HFFc6 (cell line): ENCODE results near the gene TMEM229B. TPM values are rescaled to one million over a fixed set of nuclear protein-coding genes. Genes with fewer than 3 reads are reported as not detected.

Source experiments
- DNase-seq: peaks from one replicate; pipeline ENCODE4 v3.0.0-alpha.2; 2018
- H3K27ac Mint-ChIP-seq: 2 replicates; pipeline ENCODE4 v1.8.0; 2020; ENCODE audit warnings: mild to moderate bottlenecking, mixed read lengths
- H3K27me3 Mint-ChIP-seq: 2 replicates; pipeline ENCODE4 v1.8.0; 2021; ENCODE audit warnings: mild to moderate bottlenecking, moderate library complexity, mixed read lengths; ENCODE audit not compliant: insufficient read depth
- H3K36me3 Mint-ChIP-seq: 2 replicates; pipeline ENCODE4 v1.8.0; 2021; ENCODE audit warnings: low read depth, mixed read lengths
- H3K4me1 Mint-ChIP-seq: 2 replicates; pipeline ENCODE4 v1.8.0; 2020; ENCODE audit warnings: low read depth, mixed read lengths
- H3K4me3 Mint-ChIP-seq: 2 replicates; pipeline ENCODE4 v1.8.0; 2020; ENCODE audit warnings: mild to moderate bottlenecking, moderate library complexity, mixed read lengths
- H3K9me3 Mint-ChIP-seq: 2 replicates; pipeline ENCODE4 v1.8.0; 2020; ENCODE audit warnings: mild to moderate bottlenecking, mixed read lengths
- CTCF ChIP-seq: fragments of 200-600 bp; sonication (generic); IDR thresholded peaks from 2 replicates; pipeline ENCODE4 v1.5.0; 2021; ENCODE audit warnings: antibody characterized with exemption, mild to moderate bottlenecking
- total RNA-seq, 6 experiments: library from RNA; stranded (reverse); fragmentation: NEBNext Ultra II Directional; extraction: Animal tissue kit (Norgen Biotek cat#: 25700); gene quantifications; 2 replicates in 1 of 6; 3 replicates in 5 of 6; pipeline ENCODE4 v1.2.3, GENCODE V29; 2021

Gene TMEM229B
- total RNA-seq, 6 experiments from 2014 or later, result 0.06 to 0.38 (median 0.20) TPM

GRCh38 chr14:67487332-67487731 lies 1.2 kb downstream of the TMEM229B start:
- peaks cover 12% of the 10 kb centered on the region for H3K27me3 Mint-ChIP-seq
- H3K9me3 Mint-ChIP-seq, result no peaks in the 10 kb centered on the region
- TF ChIP-seq CTCF, result no peak

GRCh38 chr14:67486890-67487289 lies 1.6 kb downstream of the TMEM229B start:
- DNase-seq, result no peak
- H3K9me3 Mint-ChIP-seq, result no peaks in the 10 kb centered on the region
- no peak overlapping the region for H3K27ac Mint-ChIP-seq
- peaks cover 13% of the 10 kb centered on the region for H3K27me3 Mint-ChIP-seq
- no peak overlapping the region for H3K4me3 Mint-ChIP-seq
- TF ChIP-seq CTCF, result no peak
- H3K4me1 Mint-ChIP-seq, result no peaks in the 10 kb centered on the region
- no peaks in the 10 kb centered on the region for H3K36me3 Mint-ChIP-seq

More at GRCh38 chr14:67487332-67487731, 1.2 kb downstream of the TMEM229B start:
- Mint-ChIP-seq H3K27ac (no peak overlapping the region), H3K4me1 (no peaks in the 10 kb centered on the region), H3K36me3 (no peaks in the 10 kb centered on the region), H3K4me3 (no peak overlapping the region)
- DNase-seq, result no peak

GRCh38 chr14:67485501-67486095 lies 2.9 kb downstream of the TMEM229B start:
- no peaks in the 10 kb centered on the region for H3K4me1 Mint-ChIP-seq
- no peaks in the 10 kb centered on the region for H3K36me3 Mint-ChIP-seq
- peaks cover 13% of the 10 kb centered on the region for H3K27me3 Mint-ChIP-seq
- H3K9me3 Mint-ChIP-seq, result no peaks in the 10 kb centered on the region
- no peak for DNase-seq
- no peak for TF ChIP-seq CTCF
- H3K4me3 Mint-ChIP-seq, result no peak overlapping the region
- H3K27ac Mint-ChIP-seq, result no peak overlapping the region

- no peak for DNase-seq
- Mint-ChIP-seq H3K36me3 (no peaks in the 10 kb centered on the region), H3K27me3 (peaks cover 22% of the 10 kb centered on the region), H3K9me3 (no peaks in the 10 kb centered on the region), H3K4me1 (no peaks in the 10 kb centered on the region), H3K27ac (no peak overlapping the region), H3K4me3 (no peak overlapping the region)
- TF ChIP-seq CTCF, result no peak
Observed at GRCh38 chr14:67483579-67484285, 4.8 kb downstream of the TMEM229B start.

GRCh38 chr14:67482231-67483164 lies 6.0 kb downstream of the TMEM229B start:
- Mint-ChIP-seq H3K27ac (no peak overlapping the region), H3K9me3 (no peaks in the 10 kb centered on the region), H3K36me3 (no peaks in the 10 kb centered on the region), H3K27me3 (peaks cover 22% of the 10 kb centered on the region), H3K4me1 (peaks cover 6% of the 10 kb centered on the region; the same call in 1 of the 2 replicates), H3K4me3 (no peak overlapping the region)
- no peak for DNase-seq
- TF ChIP-seq CTCF, result no peak
